GM19238 (cell line): ENCODE measurements around the gene KCNJ13.

Source experiments
- DNase-seq: peaks from one replicate; pipeline ENCODE4 v3.0.0; 2011; ENCODE audit warnings: low spot score; ENCODE audit not compliant: insufficient read length

The KCNJ13 gene

DNA sequence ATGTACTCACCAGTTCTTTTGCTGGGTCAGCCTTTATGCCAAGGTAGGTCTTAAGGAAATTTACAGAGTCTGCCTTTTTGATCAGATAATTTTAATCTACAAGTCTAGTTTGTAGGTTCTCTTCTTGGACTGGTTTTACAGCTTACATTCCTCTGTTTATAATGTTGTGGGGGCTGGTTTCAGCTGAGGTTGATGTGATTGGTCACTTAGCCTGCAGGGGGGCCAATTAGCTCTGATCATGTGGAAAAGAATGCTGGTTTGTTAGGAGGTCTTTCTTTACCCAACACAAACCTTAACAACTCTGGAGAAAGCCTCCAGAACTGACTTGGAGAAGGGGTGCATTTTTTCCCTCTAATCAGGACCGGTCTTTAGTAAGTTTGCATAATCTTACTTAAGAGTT is at the start of gene KCNJ13:
Gene KCNJ13, minus strand, starts transcription at position 131 of the 400 bp plus-strand sequence. CDS start 5,203 bp downstream, outside the sequence.
- DNase-seq, result no peak

DNA sequence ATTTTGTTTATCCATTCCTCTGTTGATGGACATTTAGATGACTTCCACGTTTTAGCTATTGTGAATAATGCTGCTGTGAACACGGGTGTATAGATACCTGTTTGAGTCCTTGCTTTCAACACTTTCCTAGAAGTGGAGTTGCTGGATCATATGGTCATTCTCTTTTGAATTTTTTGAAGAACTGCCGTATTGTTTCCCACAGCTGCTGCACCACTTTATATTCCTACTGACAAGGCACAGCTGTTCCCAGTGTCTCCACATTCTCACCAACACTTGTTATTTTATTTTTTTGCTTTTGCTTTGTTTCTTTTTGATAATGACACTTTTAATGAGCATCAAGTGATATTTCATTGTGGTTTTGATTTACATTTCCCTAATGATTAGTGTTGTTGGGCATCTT is 41.4 kb upstream of the KCNJ13 start:
- DNase-seq, result no peak

DNA sequence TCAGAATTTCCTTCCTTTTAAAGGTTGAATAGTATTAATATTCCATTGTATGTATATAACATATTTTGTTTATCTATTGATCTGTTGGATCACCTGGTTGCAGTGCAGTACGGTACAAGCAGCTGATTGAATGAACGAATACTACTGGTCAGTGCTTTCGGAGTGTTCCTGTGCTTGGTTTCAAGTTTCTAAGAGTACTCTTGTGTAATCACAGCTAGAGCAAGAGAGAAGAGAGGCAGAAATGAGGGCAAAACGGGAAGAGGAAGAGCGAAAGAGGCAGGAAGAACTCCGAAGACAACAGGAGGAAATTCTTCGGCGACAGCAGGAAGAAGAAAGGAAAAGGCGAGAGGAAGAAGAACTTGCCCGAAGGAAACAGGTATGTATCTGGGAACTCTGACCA is 40.3 kb upstream of the KCNJ13 start:
- no peak for DNase-seq

DNA sequence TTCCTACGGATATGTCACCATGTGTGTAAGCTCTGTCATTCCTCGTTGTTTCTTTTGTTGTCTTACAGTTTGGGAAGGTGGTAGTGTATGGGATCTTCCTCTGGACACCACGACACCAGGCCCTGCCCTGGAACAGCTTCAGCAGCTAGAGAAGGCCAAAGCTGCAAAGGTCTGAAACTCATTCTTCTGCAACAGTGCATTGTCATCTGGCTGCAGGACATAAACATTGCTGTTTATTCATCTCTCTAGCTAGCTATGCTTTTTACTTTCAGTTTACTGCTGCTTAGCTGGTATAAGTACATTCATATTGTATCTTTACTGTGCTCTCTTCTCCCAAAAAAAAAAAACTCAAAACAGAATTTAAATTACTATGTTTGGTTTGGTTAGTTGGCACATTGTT is 39.2 kb upstream of the KCNJ13 start:
- DNase-seq, result no peak

DNA sequence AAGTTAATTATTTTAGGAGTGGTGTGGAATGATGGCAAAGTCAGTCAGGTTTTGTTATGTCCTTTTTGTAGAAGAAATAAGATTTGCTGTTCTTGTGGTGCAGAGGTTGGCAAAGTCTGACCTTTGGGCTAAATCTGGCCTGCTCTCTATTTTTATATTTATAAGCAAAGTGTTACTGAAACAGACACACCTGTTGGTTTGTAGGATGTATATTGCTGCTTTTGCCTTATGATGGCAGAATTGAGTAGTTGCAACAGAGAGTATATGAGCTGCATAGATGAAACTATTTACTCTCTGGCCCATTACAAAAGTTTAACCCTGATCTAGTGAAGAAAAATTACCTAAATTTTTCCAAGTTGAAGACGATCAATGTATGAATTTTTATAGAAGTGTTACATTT is 34.1 kb upstream of the KCNJ13 start:
- no peak for DNase-seq

DNA sequence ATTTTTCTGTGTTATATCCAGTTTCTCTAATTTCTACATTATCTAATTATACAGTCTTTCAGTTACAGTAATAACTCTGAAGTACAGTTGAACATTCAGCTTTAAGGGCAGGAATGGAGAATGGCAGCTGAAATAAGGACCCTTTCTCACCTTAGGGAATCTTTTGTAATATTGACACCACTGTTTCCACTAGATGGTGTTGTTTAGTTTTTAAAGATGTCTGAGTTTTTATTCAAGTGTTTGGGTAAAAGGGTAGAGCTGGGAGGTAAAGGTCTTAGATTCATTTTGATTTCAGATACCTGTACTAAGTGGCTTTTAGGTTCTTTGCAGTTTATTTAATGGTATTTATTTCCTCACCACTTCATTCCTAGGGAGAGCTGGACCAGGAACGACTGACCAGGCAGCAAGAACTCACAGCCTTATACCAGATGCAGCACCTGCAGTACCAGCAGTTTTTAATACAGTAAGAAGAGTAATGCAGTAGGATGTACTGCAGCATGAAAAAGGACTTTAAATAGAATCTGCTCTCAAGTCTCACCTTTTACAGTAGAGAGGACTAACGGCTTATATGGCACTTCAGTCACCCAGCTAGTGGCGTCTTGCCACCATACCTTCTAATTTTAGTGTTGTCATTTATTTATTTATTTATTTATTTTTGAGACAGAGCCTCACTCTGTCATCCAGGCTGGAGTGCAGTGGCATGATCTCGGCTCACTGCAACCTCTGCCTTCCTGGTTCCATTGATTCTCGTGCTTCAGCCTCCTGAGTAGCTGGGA is 33.2 kb upstream of the KCNJ13 start:
- no peak for DNase-seq

DNA sequence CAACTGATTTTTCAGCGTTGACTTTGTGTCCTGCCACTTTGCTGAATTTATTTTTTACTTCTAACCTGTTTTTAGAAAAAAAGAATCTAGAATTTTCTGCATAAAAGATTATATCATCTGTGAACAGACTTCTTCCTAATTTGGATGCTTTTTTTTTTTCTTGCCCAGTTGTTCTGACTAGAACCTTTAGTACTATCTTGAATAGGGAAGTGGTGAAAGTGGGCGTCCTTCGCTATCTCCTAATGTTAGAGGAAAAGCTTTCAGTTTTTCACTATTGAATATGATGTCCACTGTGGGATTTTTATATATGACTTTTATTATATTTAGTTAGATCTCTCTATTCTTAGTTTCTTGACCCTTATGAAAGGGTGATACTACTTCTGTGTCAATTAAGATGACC is 25.7 kb upstream of the KCNJ13 start:
- DNase-seq, result no peak

DNA sequence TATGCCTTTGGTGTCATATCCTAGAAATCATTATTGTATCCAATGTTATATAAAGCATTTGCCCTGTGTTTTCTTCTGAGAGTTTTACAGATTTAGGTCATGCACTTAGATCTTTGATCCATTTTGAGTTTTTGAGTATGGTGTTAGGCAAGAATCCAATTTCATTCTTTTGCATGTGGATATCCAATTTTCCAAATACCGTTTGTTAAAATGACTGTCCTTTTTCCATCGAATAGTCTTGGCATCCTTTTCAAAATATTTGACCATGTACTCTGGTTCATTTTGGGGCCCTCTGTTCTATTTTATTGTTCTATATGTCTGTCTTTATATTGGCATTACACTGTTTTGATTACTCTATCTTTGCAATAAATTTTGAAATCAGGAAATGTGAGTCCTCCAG is 23.8 kb upstream of the KCNJ13 start:
- no peak for DNase-seq

DNA sequence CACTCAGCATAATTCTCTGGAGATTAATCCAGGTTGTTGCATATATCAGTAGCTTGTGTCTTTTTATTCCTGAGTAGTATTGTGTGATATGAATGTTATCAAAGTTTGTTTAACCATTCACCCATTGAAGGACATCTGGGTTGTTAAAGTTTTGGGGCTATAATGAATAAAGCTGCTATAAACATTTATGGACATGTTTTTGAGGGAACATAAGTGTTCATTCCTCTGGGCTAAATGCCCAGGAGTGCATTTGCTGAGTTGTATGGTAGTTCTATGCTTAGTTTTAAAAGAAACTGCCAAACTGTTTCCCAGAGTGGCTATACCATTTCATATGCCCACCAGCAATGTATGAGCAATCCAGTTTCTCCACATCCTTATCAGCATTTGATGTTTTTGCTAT is 21.8 kb upstream of the KCNJ13 start:
- DNase-seq, result no peak

DNA sequence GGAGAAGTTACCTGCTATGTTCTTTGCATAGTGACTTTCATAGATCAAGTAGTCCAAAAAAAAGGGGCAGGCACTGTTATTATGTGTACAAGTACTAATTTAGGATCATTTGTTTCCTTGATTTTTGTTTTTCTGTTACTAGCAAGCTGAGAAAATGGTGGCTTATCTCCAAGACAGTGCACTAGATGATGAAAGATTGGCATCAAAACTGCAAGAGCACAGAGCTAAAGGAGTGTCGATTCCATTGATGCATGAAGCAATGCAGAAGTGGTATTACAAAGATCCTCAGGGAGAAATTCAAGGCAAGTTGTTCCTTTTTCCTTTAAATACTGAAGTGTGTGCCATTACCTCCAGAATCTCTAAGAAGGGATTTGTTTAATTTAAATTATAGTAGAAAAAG is 19.6 kb upstream of the KCNJ13 start:
- DNase-seq, result no peak

DNA sequence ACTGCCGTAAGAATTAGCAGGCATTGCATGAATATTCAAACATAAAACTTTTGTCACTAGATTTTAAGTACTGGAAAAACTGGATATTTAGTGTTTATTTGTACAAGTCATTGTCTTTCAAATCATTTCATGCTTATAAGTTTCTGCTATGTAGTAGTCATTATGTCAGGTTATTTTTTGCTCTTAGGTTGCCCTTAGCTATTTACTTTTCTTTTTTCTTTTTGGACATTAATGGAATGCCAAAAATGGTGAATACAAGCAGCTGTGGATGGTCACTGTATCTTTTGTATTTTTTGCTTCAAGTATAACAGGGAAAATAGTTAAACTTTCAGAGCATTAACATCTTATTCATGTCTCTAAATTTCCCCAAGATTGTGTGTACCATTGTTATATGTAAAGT is 18.6 kb upstream of the KCNJ13 start:
- no peak for DNase-seq

DNA sequence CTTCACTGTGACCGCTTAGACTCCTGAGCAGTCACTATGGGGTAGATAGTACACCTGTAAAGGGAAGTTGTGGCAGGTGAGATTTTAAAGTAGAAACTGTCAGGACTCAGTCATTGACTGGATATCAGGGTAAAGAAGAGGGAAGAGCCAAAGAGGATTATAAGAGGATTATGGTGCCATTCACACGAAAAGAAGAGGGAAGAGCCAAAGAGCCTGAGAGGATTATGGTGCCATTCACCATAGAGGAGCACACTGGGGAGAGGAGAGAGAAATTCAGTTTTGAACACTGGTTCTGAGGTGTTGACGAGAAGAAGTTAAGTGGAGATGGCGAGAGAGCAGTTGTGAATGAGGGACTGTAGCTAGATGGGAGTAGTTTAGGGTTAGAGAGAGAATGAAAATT is 16.9 kb upstream of the KCNJ13 start:
- DNase-seq, result no peak

DNA sequence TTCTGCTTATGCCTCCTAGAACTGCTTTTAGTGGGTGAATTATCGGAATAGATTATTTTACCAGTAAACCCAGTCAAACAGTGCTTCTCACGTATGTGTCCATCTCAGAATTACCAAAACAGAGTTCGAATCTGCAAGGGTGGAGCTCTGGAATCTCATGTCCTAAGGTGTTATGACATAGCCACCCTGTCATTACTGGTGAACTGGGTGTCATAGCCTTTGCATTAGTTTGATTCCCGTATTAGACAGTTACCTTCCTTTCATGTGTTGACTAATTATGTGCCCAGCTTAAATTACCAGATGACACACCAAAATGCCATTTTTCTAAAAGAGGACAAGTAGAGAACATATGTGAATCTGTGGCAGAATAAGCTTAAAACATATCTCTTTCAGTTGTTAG is 15.2 kb upstream of the KCNJ13 start:
- DNase-seq, result no peak

DNA sequence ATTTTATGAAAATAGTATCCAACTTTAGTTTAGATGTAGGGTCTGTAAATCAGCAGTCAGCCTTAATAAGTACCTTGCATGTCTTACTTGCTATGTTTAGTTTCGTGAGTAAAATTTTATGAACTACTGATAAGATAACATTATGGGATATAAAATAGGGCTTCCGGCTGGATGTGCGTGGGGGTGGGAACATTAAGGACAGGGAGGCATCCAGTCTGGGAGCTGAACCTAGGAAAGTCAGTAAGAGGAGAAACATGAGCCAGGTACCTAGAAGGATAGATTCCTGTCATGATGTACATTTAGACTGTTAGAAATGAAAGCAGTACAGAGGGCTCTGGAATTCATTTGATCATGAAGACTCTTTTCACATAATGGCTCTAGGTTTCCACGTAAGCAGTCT is 12.7 kb upstream of the KCNJ13 start:
- no peak for DNase-seq

DNA sequence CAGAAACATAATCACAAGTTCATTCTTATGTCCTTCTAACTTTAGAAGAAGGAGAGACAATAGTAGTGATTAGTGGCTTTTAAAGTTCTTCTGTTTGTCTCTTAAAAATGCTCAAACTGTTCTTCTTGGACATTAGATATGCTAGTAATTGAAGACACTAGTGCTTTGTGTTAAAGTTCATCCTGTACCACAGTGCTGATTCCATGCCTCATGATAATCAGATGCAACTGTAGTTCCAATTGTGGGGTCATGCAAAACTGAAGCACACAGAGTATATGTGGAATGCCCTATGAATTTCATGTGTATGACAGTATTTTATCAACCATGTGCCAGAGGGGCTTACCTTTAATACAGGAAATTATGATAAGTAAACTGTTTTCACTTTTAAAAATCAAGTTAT is 11.4 kb upstream of the KCNJ13 start:
- no peak for DNase-seq

DNA sequence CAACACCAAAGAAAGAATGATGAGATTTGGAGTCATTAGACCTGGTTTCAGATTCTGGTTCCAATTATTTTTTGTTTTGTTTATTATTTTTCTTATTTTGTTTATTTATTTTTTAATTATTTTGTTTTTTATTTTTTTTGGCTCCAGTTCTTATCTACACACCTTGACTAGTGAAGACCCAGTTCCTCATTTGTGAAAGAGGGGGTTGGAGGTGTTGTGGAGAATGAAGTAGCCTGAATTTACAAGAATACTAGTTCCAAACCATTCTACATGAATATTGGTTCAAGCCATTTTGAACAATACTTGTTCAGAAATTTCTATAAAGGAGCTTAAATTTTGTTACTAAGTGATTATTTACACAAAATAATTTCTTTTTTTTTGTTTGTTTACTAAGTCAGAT is 6.9 kb upstream of the KCNJ13 start:
- DNase-seq, result no peak

DNA sequence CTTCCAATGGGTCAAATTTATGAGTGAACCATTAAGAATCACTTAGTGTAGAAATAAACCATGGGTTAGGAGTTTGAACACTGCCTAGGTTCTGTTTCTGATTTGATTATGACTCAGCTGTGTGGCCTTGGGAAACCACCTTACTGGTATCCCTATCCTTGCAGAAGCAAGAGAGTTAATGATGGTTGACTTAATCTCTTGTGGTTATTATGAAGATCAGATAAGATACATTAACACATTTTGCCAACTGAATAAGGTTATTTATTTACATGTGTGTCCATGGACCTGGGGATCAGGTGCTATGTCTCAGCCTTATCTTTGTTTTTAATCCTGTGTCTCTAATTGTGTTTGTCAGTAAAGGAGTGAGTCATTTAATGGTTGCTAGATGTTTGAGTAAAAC is 5.4 kb upstream of the KCNJ13 start:
- DNase-seq, result peak; percentile 20

DNA sequence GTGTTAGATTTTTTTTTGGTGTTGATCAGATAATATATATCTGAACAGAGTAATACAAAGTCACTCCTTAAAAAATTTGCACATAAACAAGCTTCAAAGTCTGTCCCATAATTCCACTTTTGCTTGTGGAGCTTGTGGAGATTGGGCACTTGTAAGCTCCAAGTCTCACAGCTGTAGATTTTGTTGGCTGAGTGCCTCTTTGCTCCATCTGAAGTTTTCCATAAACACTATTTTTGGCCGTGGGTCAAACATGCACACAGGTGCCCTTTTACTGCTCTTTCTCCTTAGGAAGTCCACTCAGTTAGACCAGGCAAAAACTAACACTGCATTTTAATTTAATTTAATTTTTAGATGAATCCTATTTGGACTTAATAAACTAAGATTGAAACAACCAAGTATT is 3.6 kb upstream of the KCNJ13 start:
- DNase-seq, result no peak

DNA sequence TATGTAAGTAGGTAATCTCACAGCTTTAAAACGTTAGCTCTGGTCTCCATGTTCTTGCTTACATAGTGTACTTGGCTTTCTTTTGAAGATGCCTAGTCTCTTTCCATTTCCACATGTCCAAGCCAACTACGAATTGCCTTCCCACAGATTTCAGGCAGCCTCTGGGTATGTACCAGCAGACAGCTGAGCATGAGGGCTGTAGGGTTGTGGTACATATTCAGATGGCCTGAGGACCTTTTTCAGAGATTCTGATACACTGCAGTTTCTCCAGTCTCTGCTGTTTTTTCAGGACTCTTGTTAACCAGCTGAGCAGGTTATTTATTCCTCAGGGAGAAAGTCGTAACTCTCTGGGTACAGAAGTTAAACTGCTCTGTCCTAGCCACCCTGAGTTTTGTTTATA is 3.1 kb upstream of the KCNJ13 start:
- DNase-seq, result no peak

DNA sequence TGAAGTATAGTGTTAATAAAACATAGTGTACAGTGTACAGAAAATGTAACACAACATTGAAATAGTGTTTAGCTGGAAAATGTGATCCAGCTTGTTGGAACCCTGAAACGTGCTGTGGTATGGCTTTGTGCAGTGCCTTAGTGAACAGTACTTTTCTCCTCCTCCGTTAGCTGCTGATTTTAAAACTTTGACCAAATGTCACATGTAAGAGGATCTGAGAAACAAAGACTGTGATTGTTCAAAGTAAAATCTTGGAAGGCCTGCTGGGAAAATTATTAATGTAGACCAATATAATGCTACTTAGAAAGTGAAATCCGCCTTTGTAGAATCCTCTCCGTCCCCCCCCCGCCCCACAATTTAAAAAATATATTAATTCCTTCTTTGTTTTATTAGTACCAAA is 911 bp upstream of the KCNJ13 start:
- no peak for DNase-seq

DNA sequence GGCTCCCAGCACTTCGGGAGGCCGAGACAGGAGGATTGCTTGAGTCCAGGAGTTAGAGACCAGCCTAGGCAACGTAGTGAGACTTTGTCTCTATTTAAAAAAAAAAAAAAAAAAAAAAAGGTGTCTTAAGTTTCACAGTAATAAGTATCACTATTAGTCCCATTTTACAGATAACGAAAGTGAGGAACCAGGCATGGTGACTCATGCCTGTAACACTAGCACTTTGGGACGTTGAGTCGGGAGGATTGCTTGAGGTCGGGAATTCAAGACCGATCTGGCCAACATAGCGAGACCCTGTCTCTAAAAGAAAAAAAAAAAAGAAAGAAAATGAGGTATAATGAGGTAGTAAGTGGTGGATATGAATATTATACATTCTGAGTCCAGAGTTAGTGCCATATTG is 2.5 kb downstream of the KCNJ13 start:
- DNase-seq, result no peak

DNA sequence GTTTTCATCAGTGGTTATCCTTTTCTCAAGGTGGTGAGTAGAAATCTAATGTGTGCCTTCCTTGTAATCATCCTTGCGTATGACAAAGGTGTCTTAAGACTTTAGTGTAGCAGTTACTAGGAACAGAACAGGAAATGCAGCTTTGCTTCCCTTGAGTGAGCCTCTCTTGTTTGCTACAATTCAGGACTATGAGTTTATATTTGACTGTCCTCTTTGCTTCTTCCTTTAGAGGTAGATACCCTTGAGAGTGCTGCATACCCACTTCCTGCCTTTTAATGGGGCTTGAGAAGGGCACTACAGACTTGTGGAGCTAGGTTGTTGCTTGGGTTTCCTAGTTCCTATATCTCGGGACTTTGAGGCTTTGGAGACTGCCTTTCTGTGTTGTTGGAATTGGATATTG is 3.8 kb downstream of the KCNJ13 start:
- peak; percentile 3 for DNase-seq

DNA sequence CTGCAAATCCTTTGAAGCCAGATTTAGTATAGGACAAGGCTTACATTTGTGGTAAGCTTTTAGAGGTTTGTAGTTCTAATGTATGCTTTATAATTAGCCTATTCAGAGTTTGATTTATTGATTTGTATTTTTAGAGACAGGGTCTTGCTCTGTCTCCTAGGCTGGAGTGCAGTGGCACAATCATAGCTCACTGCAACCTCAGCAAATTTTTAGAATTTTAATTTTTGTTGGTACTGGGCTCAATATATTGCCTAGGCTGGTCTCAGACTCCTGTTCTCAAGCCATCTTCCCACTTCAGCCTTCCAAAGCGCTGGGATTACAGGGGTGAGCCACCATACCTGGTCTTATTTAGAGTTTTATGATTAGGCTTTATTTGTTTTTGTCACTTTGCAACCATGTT is 4.5 kb downstream of the KCNJ13 start:
- no peak for DNase-seq

DNA sequence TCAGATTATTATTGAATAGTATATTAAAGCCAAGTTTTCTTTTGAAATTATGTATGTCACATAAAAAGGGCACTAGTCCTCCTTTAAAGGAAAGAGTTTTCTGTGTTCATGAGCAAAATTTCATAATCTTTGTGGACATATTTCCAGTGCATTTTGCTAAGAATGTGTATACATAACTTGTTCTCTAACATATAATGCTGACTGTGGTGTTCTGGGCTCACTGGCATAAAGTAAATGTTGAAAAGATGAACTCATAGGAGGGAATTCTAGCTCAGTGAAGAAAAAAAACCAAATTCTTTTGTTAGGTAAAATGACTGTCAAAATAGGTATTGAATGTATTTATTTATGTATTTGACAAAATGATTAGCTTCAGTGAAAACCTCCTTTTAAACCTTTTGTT is 6.2 kb downstream of the KCNJ13 start:
- no peak for DNase-seq
